GM08714 (cell line): Measurements from ENCODE around the gene FARP1.

Experiments
- H3K4me3 ChIP-seq: fragments of 200-500 bp; sonication (Bioruptor generic); 2 replicates; pipeline ENCODE4 v1.5.1; 2014; ENCODE audit warnings: mild to moderate bottlenecking, low read length, inconsistent platforms
- ZNF274 ChIP-seq: IDR thresholded peaks from 2 replicates; pipeline ENCODE4 v1.6.1; 2012; ENCODE audit warnings: mild to moderate bottlenecking, low read depth, low read length

FARP1 gene

DNA sequence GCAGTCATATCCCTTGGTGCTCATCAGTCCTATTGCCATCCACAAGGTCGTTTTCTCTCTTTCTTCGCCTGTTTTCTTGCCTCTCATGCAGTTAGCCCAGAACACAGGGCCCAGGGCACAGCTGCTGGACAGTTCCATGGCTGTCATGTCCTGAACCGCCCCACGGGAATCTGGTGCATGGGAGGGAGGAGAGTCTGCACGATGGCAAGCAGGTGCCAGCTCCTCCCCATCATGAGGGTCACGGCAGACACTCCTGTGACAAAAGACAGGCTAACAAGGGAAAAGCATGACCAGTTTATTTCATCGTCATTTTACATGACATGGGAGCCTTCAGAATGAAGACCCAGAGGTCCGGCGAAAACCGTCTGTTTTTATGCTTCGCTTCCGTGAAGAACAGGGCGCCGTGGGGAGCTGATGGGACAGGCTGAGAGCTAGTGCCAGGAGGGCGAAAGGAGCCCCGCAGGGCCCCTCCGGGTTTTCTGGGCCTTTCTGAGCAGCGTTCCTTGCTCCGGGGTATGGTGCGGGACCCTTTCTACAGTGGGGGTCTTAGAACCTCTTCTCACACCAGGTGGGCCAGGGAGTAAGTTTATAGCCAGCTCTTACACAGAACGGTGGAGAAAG, 298.3 kb downstream of the FARP1 start:
- TF ChIP-seq ZNF274: no peak
- H3K4me3 ChIP-seq: no peak overlapping the region

DNA sequence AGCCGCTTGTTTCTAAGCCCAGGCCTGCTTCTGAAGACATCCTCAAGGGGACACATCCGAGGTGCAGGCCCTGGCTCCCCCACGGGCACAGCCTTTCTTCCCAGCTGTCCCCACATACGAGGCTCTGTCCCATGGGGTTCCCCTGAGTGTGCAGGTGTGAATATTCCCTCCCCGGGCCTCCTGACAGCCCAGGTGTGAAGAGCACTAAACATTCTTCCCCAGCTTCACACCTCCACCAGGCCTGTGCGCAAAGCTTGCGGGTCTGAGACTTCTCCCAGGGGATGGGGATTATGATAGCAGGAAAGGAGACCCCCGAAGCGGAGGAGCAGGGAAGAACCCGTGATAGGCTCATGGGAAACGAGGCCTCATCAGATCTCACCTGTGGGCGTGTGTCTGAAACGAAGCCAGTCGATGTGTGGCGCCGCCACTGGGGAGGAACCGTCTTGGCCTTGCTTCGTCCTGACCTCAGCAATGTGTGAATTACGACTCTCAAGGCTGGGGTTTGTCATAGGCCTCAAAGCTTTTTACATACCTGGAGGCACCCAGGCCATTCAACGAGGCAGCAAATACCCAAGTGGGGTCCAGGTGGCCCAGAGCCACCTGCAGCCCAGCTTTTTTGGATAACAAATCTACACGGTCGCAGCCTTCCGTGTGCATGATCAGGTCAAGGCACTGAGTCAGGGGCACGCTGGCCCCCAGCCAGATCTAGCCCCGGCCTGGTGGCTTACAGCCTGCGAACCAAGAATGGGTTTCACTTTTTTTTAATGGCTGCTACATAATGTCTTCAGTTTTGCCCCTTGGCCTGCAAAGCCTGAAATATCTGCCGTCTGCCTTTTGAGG, 299.7 kb downstream of the FARP1 start:
- no peak for TF ChIP-seq ZNF274
- H3K4me3 ChIP-seq: no peak overlapping the region

DNA sequence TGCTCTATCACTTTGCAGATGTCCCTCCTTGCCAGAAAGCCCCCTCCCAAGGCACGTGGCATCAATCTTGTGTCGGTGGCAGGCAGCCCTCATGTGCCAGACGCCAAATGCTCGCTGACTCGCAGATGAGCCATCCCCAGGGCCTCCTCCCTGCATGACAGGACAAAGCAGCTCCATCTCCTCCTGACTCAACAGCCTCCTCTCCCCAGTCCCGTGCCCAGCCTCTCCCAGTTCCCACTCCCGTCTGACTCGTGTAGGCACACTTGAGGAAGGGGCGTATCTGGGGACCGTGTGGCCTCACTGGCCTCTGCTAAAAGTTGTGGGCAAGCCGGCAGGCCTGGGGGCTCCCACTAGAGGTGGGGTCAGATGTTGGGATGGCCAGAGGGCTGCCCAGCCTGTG, 300.4 kb downstream of the FARP1 start:
- no peak for TF ChIP-seq ZNF274
- H3K4me3 ChIP-seq: no peak overlapping the region

DNA sequence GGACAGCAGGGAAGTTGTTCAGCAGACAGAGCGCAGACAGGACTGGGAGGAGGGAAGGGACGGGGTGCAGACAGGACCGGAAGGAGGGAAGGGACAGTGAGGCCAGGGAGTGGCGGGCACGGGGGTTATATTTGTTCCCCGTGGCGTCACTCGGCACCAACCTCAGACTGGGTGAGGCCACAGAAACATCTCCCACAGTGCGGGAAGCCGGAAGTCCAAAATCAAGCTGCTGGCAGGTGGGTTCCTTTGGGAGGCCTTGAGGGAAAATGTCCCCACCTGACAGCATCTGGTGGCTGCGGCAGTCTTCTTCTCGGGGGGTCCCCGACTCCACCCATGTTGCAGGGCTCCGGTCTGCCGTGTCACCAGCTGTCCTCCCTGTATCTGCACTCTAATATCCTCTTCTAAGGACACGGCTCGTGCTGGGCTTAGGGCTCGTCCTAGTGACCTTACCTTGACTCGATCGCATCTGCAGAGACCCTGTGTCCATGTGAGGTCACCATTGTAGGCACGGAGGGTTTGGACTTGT, 301.0 kb downstream of the FARP1 start:
- no peak overlapping the region for H3K4me3 ChIP-seq
- no peak for TF ChIP-seq ZNF274

DNA sequence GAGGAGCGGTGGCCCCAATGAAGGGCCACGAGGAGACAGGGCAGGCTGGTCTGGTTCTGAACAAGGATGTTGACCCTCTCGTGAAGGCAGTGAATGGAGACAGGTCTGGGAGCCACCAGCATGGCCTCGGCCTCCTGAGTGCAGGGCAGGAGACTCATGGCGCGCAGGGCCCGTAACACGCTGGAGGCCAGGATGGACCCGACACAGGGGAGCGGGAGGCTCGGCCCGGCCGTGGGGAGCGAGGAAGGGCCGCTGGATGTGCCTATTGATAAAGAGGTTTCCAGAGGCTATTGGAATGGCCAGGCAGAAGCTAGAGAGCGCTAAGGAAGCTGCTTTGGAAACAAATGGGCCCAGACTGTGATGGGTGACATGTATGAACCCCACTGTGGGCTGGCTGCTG, 301.5 kb downstream of the FARP1 start:
- no peak for TF ChIP-seq ZNF274
- H3K4me3 ChIP-seq: no peak overlapping the region

DNA sequence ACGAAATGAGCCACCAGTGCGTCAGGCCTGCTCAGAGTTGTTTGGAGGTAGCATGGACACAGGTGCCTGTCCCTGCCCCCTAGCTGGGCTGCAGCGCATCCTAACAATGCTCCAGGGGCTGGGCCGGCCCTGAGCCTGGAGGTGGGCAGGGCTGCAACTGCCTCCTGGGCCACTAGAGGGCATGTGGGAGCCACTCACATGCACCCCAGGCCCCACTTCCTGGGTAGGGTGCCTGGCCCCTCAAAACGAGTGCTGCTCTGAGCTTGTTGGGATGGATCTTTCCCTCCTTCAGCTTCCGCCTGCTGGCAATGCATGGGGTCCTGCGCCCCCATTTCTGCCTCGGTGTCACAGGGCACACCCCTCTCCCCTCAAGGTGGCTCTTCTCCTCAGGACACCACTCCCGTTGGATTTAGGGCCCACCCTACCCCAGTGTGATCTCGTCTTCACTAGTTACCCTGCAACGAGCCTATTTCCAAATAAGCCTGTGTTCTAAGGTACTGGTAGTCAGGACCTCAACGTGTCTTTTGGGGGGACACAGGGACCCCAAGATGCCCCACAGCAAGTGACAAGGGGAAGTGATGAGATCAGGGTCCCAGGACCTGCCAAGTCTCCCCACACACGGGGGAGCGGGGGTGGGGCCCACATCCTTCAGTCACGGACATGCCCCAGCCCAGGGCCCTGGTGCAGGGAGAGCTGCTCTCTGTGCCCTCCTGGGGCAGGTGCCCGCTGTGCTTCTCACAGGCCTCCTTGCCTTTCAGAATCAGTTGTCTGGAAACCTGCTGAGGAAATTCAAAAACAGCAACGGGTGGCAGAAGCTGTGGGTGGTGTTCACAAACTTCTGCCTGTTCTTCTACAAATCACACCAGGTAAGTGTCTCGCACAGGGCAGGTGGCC, 302.7 kb downstream of the FARP1 start:
- no peak for TF ChIP-seq ZNF274
- no peak overlapping the region for H3K4me3 ChIP-seq

DNA sequence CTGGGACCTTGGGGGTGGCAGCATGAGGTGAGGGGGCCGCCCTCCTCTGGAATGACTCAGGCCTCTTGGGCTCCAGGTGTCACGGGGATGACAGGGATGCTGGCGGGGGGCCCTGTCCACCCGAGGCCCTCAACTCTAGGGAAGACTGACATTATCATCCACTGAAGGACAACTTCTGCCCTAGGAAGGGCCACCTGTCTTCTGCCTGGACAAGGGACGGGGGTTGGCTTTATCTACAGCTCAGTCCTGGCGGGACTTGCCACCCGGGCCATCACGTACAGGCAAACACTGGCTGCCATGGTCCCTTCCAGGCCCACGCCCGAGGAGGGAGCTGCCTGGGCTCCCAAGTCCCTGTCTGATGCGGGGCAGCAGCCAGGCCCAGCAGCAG, 303.3 kb downstream of the FARP1 start:
- no peak overlapping the region for H3K4me3 ChIP-seq
- no peak for TF ChIP-seq ZNF274

DNA sequence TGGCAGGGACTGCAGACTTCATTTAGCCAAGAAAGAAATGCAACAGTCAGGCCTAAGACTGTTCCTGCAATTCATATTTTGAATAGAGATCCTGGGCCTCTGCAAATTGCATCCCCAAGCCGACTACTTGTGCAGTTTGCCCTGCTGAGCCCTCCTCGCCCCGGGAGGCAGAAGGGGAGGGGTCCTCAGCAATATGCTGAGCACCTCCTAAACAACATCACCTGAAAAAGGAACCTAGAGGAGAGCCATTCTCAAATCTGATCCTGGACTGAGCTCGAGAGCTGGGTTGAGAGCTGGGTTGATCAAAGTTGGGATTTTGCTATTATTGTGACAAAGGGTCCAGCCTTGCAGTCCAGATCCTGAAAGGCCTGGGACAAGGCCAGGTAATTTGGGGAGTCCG, 304.2 kb downstream of the FARP1 start:
- H3K4me3 ChIP-seq: no peak overlapping the region

DNA sequence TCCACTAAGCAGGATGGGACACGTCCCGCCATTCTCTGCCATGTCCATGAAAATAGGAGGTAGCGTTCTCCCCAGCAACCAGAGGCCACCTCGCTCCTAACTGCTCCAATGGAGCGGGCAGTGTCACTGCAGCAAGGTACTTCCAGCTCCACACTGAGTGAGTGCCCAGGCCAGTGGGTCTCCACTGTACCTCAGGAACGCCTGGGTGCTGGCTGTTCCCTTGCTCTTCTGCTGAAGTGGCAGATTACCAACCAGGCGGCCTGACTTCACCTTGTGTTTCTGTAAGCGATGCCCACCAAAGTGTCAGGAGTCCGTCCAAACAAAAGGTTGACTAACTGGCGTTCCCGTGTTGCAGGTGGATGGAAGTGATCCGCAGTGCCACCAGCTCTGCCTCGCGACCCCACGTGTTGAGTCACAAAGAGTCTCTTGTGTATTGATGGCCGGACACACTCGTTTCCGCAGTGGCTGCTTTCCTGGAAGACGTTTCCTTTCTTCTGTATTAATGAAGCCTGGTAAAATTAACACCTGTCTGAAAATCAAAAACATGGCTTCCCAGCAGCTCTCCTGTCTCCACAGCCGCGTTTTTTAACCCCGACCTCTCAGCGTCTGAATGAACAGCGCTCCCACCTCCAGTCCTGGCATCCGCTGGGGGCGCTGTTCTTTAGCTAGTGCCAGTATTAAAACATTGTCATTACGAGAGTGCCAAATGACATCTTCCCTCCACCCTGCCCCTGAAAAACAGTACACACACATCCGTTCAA, 305.2 kb downstream of the FARP1 start:
- TF ChIP-seq ZNF274: no peak

More for the DNA sequence above, 304.2 kb downstream of the FARP1 start:
- no peak for TF ChIP-seq ZNF274

DNA sequence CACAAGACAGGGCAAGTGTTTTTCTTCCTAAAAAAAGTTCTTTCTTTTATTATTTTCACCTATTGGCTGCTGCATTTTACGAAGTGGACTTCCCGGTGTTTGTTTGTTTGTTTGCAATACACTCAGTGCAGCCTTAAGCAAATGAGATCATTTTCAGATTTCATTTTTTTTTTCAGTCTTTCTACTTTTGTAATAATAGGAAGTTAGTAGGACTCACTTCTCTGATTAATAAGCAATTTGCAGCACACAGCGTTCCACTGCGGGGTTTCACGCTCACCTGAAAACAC, 305.7 kb downstream of the FARP1 start:
- no peak overlapping the region for H3K4me3 ChIP-seq
- TF ChIP-seq ZNF274: no peak

More for the DNA sequence above, 305.2 kb downstream of the FARP1 start:
- no peak overlapping the region for H3K4me3 ChIP-seq

DNA sequence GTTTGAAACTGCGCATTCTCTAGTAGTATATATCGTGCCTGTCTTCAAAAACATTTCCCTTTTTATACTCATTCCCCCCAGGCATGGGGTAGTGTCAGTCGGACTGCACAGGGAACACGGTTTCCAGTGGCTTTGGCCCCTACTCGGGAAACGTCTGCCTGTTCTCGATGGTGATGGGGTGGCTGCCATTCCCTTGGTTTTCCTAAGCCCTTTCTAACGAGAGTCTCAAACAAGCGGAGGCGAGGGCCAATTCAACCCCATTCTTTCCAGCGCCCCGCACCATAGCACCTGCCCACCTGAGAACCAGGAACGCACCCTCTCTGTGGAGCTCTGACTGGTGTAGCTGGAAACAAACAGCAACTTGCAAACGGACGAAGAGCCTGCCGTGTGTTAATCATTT, 306.4 kb downstream of the FARP1 start:
- no peak for TF ChIP-seq ZNF274
- no peak overlapping the region for H3K4me3 ChIP-seq

DNA sequence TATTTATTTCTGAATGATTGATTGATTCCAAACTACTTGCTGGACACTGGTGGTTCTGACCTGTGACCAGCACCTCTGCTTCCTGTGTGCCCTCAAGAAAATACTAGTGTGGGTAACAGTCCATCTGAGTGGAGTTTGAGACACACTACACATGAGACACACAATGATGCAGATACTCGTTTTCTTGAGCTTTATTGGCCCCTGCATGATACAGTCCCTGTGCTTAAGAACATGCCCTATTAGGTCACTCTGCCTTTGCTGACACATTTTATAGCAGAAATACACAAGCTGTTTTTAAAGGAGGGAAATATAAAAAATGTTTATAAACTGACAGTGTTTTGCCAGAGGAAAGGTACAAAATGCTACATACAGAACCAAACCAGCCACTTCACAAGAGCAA, 307.1 kb downstream of the FARP1 start:
- H3K4me3 ChIP-seq: no peak overlapping the region
- no peak for TF ChIP-seq ZNF274

DNA sequence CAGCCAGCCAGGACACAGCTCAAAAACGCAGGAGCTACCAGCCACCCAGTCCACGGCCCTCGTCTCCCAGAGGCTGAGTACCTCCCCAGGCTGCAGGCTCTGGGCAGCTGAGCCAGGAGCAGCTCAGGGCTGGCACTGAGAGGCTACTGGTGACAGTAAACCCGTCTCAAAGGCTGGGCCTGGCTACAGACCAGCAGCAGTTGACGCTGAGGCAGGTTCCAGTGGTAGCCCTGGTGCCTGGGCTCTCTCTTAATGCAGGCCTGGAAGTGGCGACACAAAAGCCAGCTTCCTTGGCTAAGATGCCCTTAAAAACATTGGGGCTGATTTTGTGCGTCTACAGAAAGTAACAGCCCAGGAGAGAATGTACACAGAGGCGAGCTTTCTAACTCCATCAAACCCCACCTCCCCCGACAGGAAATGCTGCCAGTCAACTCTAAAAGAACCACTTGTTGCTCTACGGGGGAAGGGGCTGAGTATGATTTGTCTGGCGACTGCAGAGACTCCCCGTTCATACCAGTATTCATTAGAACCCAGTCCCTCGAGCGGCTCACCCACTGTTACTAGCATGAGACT, 307.7 kb downstream of the FARP1 start:
- no peak overlapping the region for H3K4me3 ChIP-seq
- TF ChIP-seq ZNF274: no peak

DNA sequence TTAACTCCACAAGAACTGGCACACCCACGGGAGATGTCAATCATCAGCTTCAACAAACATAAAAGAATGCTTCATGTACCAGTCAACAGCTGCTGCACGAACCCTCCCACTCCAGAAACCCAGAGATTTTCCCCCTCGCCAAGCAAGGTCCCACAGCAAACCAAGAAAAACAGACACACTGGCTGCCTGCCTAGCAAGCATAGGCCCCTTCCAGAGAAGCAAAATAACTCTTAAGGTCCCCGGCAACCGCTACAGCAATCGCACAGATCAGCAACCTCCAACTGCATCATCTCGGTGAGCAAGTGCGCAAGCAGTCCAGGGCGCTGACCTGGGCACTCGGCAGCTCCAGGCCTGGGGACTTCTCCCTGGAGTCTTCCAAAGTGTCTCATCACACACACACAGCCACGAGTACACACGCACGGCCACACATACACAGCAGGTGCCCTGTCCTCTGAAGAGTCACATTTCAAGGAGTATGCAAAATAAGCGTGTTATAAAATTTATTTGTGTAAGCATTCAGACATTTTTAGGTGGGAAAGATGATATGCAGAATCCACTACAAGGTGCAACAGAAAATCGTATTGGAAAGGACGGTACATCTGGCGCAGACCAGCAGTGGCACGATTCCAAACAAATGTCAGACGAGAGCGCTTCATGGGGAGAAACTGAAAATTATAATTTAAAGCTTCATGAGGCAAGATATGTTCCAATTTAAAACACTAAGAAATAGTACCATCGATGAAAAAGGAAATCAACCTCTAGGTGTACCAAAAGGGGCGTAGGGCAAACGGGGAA, 309.0 kb downstream of the FARP1 start:
- H3K4me3 ChIP-seq: no peak overlapping the region
- TF ChIP-seq ZNF274: no peak
